Retina (tissue), 1 donor: ENCODE results near the gene DNAJB7.
"Not testable (repeated sequence)": the region's sequence is repeated elsewhere in the genome, so short reads cannot be mapped to it uniquely, and the experiment has no call there.

ENCODE experiments used
- DNase-seq: peaks from one replicate; pipeline ENCODE4 v3.0.0-alpha.2; 2016

The DNAJB7 gene

GRCh38 chr22:40838486-40838885, 23.4 kb downstream of the DNAJB7 start:
- no peak for DNase-seq

GRCh38 chr22:40834619-40835018, 27.3 kb downstream of the DNAJB7 start:
- no peak for DNase-seq

GRCh38 chr22:40829131-40829530, 32.8 kb downstream of the DNAJB7 start:
- DNase-seq, result no peak

- DNase-seq, result no peak
Measured at GRCh38 chr22:40826984-40827741, 34.8 kb downstream of the DNAJB7 start.

GRCh38 chr22:40826292-40826691, 35.6 kb downstream of the DNAJB7 start:
- DNase-seq, result not testable (repeated sequence)

- no peak for DNase-seq
Measured at GRCh38 chr22:40823426-40823825, 38.5 kb downstream of the DNAJB7 start.

- no peak for DNase-seq
Measured at GRCh38 chr22:40819599-40820140, 42.2 kb downstream of the DNAJB7 start.

GRCh38 chr22:40818747-40819598, 42.9 kb downstream of the DNAJB7 start, which contains the start of gene SLC25A17:
SLC25A17 (minus strand) TSS chr22:40819346; CDS start chr22:40819248, 98 bp downstream.
- peak; percentile 84 for DNase-seq

- no peak for DNase-seq
Measured at GRCh38 chr22:40818192-40818746, 43.6 kb downstream of the DNAJB7 start.

GRCh38 chr22:40817737-40818136, 44.2 kb downstream of the DNAJB7 start:
- no peak for DNase-seq

GRCh38 chr22:40813912-40814315, 48.0 kb downstream of the DNAJB7 start:
- DNase-seq, result no peak
